Naive thymus-derived CD4-positive, alpha-beta T cell (primary cell): Measurements from ENCODE around the gene SMPDL3A. TPM values are rescaled to one million over a fixed set of nuclear protein-coding genes. Genes with fewer than 3 reads are reported as not detected.

ENCODE experiments used
- ATAC-seq: fragments of 150-1000 bp; cut with Tn5 transposase; 2 replicates; pipeline ENCODE4 v1.10.0; 2021; ENCODE audit warnings: mild to moderate bottlenecking, moderate library complexity
- CTCF ChIA-PET: fragments of 350-600 bp; sonication (Branson Sonifier 250); formaldehyde crosslinking; loops from one replicate; lab custom pipeline; 2021; ENCODE audit warnings: antibody characterized with exemption; lab: Charles Lee
- POLR2A ChIA-PET: fragments of 350-600 bp; sonication (Branson Sonifier 250); formaldehyde crosslinking; loops from one replicate; lab custom pipeline; 2021; ENCODE audit warnings: antibody characterized with exemption, inconsistent platforms; lab: Charles Lee
- DNase-seq, 9 donors: peaks; one replicate each; pipeline versions ENCODE4 v3.0.0 to v3.0.0-alpha.2; 2020 to 2022; ENCODE audit warnings: mixed read lengths in 1 of 9
- H3K27ac ChIP-seq: one replicate; pipeline ENCODE4 v1.7.0; 2013; ENCODE audit warnings: mild to moderate bottlenecking, low read depth, low read length, moderate library complexity
- H3K27me3 ChIP-seq, 2 donors: one replicate each; pipeline ENCODE4 v1.7.0; 2013; ENCODE audit warnings: low read length in 2 of 2, mild to moderate bottlenecking in 2 of 2, moderate library complexity in 2 of 2; ENCODE audit not compliant: control insufficient read depth in 2 of 2, insufficient read depth in 2 of 2
- H3K36me3 ChIP-seq, 3 experiments: 1 replicate in 2 of 3; 2 replicates in 1 of 3; pipeline ENCODE4 v1.7.0; 2013; ENCODE audit warnings: low read length in 3 of 3, mild to moderate bottlenecking in 3 of 3, moderate library complexity in 1 of 3; ENCODE audit not compliant: insufficient read depth in 3 of 3, control insufficient read depth in 2 of 3
- H3K4me1 ChIP-seq, 2 donors: one replicate each; pipeline ENCODE4 v1.7.0; 2013; ENCODE audit warnings: low read length in 2 of 2, mild to moderate bottlenecking in 2 of 2, moderate library complexity in 1 of 2; ENCODE audit not compliant: control insufficient read depth in 2 of 2, insufficient read depth in 2 of 2
- H3K4me3 ChIP-seq: 2 replicates; pipeline ENCODE4 v1.7.0; 2013; ENCODE audit warnings: mild to moderate bottlenecking, low read length
- H3K9me3 ChIP-seq, 3 experiments: 1 replicate in 2 of 3; 2 replicates in 1 of 3; pipeline ENCODE4 v1.7.0; 2013; ENCODE audit warnings: low read length in 3 of 3; ENCODE audit not compliant: control insufficient read depth in 2 of 3
- H3K27ac Mint-ChIP-seq, 9 donors: one replicate each; pipeline ENCODE4 v1.8.0; 2020 to 2022; ENCODE audit warnings: mixed read lengths in 9 of 9, mild to moderate bottlenecking in 8 of 9, moderate library complexity in 5 of 9, inconsistent platforms in 2 of 9
- H3K27me3 Mint-ChIP-seq, 5 donors: one replicate each; pipeline ENCODE4 v1.8.0; 2021 to 2022; ENCODE audit warnings: mixed read lengths in 5 of 5, mild to moderate bottlenecking in 1 of 5
- H3K36me3 Mint-ChIP-seq, 5 donors: one replicate each; pipeline ENCODE4 v1.8.0; 2020 to 2022; ENCODE audit warnings: mixed read lengths in 5 of 5, mild to moderate bottlenecking in 3 of 5, inconsistent platforms in 1 of 5
- H3K4me1 Mint-ChIP-seq, 7 donors: one replicate each; pipeline ENCODE4 v1.8.0; 2020 to 2022; ENCODE audit warnings: mixed read lengths in 7 of 7, mild to moderate bottlenecking in 3 of 7, inconsistent platforms in 1 of 7
- H3K4me3 Mint-ChIP-seq, 10 donors: one replicate each; pipeline ENCODE4 v1.8.0; 2020 to 2022; ENCODE audit warnings: mild to moderate bottlenecking in 10 of 10, mixed read lengths in 10 of 10, moderate library complexity in 6 of 10, inconsistent platforms in 2 of 10
- H3K9me3 Mint-ChIP-seq, 11 donors: one replicate each; pipeline ENCODE4 v1.8.0; 2020 to 2022; ENCODE audit warnings: mixed read lengths in 11 of 11, mild to moderate bottlenecking in 4 of 11, inconsistent platforms in 1 of 11, moderate library complexity in 1 of 11
- intact Hi-C, 2 donors: fragments of 100-400 bp; cut with micrococcal nuclease; formaldehyde crosslinking; loops; one replicate each; pipeline ENCODE4 v1.15.1; 2023
- polyA plus RNA-seq, 2 donors: library from polyadenylated mRNA; unstranded; fragments of 300-500 nt; fragmentation: Illumina TruSeq; gene quantifications; one replicate each; pipeline ENCODE4 v1.2.3, GENCODE V29; 2021
- total RNA-seq, 6 experiments: library from RNA in 5 of 6; stranded (reverse) in 5 of 6; gene quantifications; 1 replicate in 5 of 6; 2 replicates in 1 of 6; pipeline ENCODE4 v1.2.3 and lab custom pipeline; 2021 to 2026

SMPDL3A gene
- total and polyA plus RNA-seq, 7 experiments from 2014 or later = 0.24 to 6.3 (median 0.32) TPM; not detected in 2

DNA sequence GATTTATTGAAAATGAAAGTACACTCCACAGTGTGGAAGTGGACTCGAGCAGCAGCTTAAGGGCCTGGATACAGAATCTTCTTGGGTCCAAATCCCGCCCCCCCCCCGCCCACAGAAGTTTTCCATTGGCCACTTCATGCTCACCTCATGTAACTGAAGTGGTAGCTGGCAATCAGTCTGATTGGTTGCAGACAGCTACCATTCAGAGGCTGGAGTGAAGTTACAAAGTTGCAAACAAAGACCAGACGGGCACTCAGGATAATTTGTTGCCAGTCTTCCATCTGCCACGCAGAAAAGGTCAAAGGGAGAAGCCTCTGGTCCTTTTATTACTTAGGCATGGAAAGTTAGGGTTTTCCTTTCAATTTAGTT is 35.4 kb upstream of the SMPDL3A start:
- Mint-ChIP-seq H3K4me1 (peaks cover 9 to 32% (median 26%) of the 10 kb centered on the region in 7 donors), H3K9me3 (peaks cover 0 to 6% (median 0%) of the 10 kb centered on the region in 11 donors), H3K36me3 (no peaks in the 10 kb centered on the region), H3K27me3 (no peaks in the 10 kb centered on the region), H3K27ac (no peak overlapping the region), H3K4me3 (no peak overlapping the region)
- POLR2A ChIA-PET = no interaction called here
- intact Hi-C loops = no loop called here
- no peaks in the 10 kb centered on the region for H3K27me3 ChIP-seq
- no peak for DNase-seq
- no peaks in the 10 kb centered on the region for H3K36me3 ChIP-seq
- CTCF ChIA-PET = interaction anchor here (1.1 kb wide), 1 partner anchor 13 kb away, joined by 3 read pairs; no protein-coding TSS in a partner anchor
- H3K27ac ChIP-seq = no peak overlapping the region
- peaks cover 0 to 8% of the 10 kb centered on the region in 2 donors for H3K4me1 ChIP-seq
- H3K4me3 ChIP-seq = no peak overlapping the region
- ATAC-seq = no peak
- no peaks in the 10 kb centered on the region for H3K9me3 ChIP-seq

GRCh38 chr6:122754191-122754731 is 34.8 kb upstream of the SMPDL3A start:
- H3K36me3 ChIP-seq = no peaks in the 10 kb centered on the region
- Mint-ChIP-seq H3K27me3 (no peaks in the 10 kb centered on the region), H3K4me3 (no peak overlapping the region), H3K9me3 (peaks cover 0 to 6% (median 0%) of the 10 kb centered on the region in 11 donors), H3K4me1 (peaks cover 9 to 32% (median 28%) of the 10 kb centered on the region in 7 donors), H3K27ac (peak overlapping the region in 1 of 9 donors; percentile 13), H3K36me3 (no peaks in the 10 kb centered on the region)
- no peak overlapping the region for H3K27ac ChIP-seq
- POLR2A ChIA-PET = no interaction called here
- no peaks in the 10 kb centered on the region for H3K9me3 ChIP-seq
- DNase-seq (no peak), ATAC-seq (no peak)
- H3K4me3 ChIP-seq = no peak overlapping the region
- CTCF ChIA-PET = interaction anchor here (1.1 kb wide), 1 partner anchor 12 kb away, joined by 3 read pairs; no protein-coding TSS in a partner anchor
- no peaks in the 10 kb centered on the region for H3K27me3 ChIP-seq
- intact Hi-C loops = no loop called here
- H3K4me1 ChIP-seq = peaks cover 0 to 8% of the 10 kb centered on the region in 2 donors

DNA sequence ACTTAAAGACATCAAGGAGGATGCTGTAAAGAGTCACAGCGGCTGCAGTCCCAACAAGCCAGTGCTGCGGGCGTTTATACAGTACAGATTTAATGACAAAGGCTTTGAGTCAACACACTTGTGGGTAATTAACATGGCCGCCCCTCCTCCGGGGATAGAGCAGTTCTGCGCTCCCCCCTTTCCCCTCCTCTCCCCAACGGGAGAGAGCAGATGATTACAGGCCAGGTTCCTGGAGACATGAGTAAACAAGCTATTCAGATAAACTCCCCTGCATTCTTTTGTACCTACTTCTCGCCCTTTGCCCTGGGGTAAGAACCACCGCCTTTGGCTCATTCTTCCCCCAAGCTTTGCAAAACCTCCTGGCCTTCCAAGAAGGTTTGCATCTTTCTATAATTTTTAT is 33.2 kb upstream of the SMPDL3A start:
- ChIA-PET POLR2A (no interaction called here), CTCF (no interaction called here)
- Mint-ChIP-seq H3K36me3 (no peaks in the 10 kb centered on the region), H3K27me3 (peaks cover 0 to 4% (median 0%) of the 10 kb centered on the region in 5 donors), H3K4me1 (peaks cover 8 to 29% (median 23%) of the 10 kb centered on the region in 7 donors), H3K27ac (no peak overlapping the region), H3K9me3 (peaks cover 0 to 6% (median 0%) of the 10 kb centered on the region in 11 donors), H3K4me3 (no peak overlapping the region)
- DNase-seq (no peak), ATAC-seq (no peak)
- no peaks in the 10 kb centered on the region for H3K27me3 ChIP-seq
- H3K27ac ChIP-seq = no peak overlapping the region
- H3K4me1 ChIP-seq = peaks cover 0 to 8% of the 10 kb centered on the region in 2 donors
- H3K9me3 ChIP-seq = no peaks in the 10 kb centered on the region
- H3K36me3 ChIP-seq = no peaks in the 10 kb centered on the region
- intact Hi-C loops = no loop called here
- H3K4me3 ChIP-seq = no peak overlapping the region

DNA sequence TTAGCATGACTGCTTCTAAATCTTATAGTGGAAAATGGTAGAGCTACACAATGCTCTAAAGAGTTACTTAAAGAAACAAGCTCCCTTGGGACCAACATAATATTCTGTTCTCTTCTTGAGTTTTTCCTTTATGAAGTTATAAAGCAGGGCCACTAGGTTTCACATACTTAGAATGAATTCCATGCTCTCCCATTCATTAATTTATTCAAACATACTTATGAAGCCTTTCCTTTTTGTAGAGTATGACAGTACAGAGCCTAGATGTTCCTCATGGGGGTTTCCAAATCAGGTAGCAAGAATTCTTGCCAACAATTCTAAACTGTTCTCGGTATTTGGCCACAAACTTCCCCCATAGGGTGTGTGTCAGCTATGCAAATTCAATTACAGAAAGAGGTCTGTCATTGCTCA is 30.1 kb upstream of the SMPDL3A start:
- Mint-ChIP-seq H3K9me3 (peaks cover 0 to 11% (median 0%) of the 10 kb centered on the region in 11 donors), H3K4me1 (peaks cover 0 to 14% (median 3%) of the 10 kb centered on the region in 7 donors), H3K36me3 (no peaks in the 10 kb centered on the region), H3K27ac (no peak overlapping the region), H3K27me3 (peaks cover 0 to 11% (median 5%) of the 10 kb centered on the region in 5 donors), H3K4me3 (no peak overlapping the region)
- no peak overlapping the region for H3K4me3 ChIP-seq
- no peaks in the 10 kb centered on the region for H3K4me1 ChIP-seq
- POLR2A ChIA-PET = no interaction called here
- H3K36me3 ChIP-seq = no peaks in the 10 kb centered on the region
- DNase-seq (no peak), ATAC-seq (peak; percentile 73)
- intact Hi-C loops = no loop called here
- CTCF ChIA-PET = no interaction called here
- no peaks in the 10 kb centered on the region for H3K27me3 ChIP-seq
- H3K9me3 ChIP-seq = no peaks in the 10 kb centered on the region
- no peak overlapping the region for H3K27ac ChIP-seq

GRCh38 chr6:122760330-122760729 is 28.7 kb upstream of the SMPDL3A start:
- no peak for DNase-seq
- peaks cover 0 to 11% (median 7%) of the 10 kb centered on the region in 5 donors for H3K27me3 Mint-ChIP-seq
- Histone ChIP-seq H3K27ac (no peak overlapping the region), H3K27me3 (no peaks in the 10 kb centered on the region), H3K4me1 (no peaks in the 10 kb centered on the region), H3K9me3 (no peaks in the 10 kb centered on the region), H3K4me3 (no peak overlapping the region), H3K36me3 (no peaks in the 10 kb centered on the region)
- ChIA-PET CTCF (no interaction called here), POLR2A (no interaction called here)
- peaks cover 0 to 6% (median 0%) of the 10 kb centered on the region in 7 donors for H3K4me1 Mint-ChIP-seq
- intact Hi-C loops = no loop called here
- no peaks in the 10 kb centered on the region for H3K36me3 Mint-ChIP-seq
- ATAC-seq = no peak
- no peak overlapping the region for H3K4me3 Mint-ChIP-seq
- H3K9me3 Mint-ChIP-seq = peaks cover 0 to 6% (median 0%) of the 10 kb centered on the region in 11 donors
- H3K27ac Mint-ChIP-seq = no peak overlapping the region

DNA sequence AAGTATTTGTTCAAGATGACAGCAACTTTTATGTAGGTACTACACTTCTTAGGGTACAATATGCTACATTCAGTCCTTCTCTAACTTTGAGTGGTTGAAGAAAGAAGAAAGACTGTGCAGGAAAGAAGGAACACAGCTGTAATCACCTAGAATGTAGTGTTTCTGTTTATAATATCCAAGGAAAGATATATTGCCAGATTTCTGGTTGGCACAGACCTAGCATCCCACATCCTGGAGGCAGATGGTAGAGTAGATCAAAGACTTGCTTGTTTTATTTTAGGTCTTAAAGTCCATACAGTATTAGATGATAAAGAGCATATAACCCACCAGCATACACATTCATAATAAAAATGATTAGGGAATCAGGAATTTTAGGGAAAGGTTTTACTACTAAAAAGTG is 22.8 kb upstream of the SMPDL3A start:
- H3K27ac Mint-ChIP-seq = no peak overlapping the region
- CTCF ChIA-PET = interaction anchor here (1.2 kb wide), 1 partner anchor 13 kb away, joined by 3 read pairs; no protein-coding TSS in a partner anchor

More for the DNA sequence above, 22.8 kb upstream of the SMPDL3A start:
- no peak overlapping the region for H3K27ac ChIP-seq
- no peak overlapping the region for H3K4me3 ChIP-seq
- no peaks in the 10 kb centered on the region for H3K9me3 ChIP-seq
- H3K4me1 Mint-ChIP-seq = no peaks in the 10 kb centered on the region
- H3K36me3 Mint-ChIP-seq = no peaks in the 10 kb centered on the region
- peaks cover 0 to 6% (median 0%) of the 10 kb centered on the region in 11 donors for H3K9me3 Mint-ChIP-seq
- H3K27me3 Mint-ChIP-seq = peaks cover 11 to 28% (median 18%) of the 10 kb centered on the region in 5 donors
- H3K36me3 ChIP-seq = no peaks in the 10 kb centered on the region
- no peak overlapping the region for H3K4me3 Mint-ChIP-seq
- no peak for ATAC-seq
- no peaks in the 10 kb centered on the region for H3K4me1 ChIP-seq
- no peaks in the 10 kb centered on the region for H3K27me3 ChIP-seq
- no peak for DNase-seq
- POLR2A ChIA-PET = no interaction called here
- intact Hi-C loops = no loop called here
